Measurements from ENCODE around the gene MRPL33. TPM values are rescaled to one million over a fixed set of nuclear protein-coding genes. Genes with fewer than 3 reads are reported as not detected.

MRPL33 gene
- polyA plus RNA-seq, 1 donor from 2014 or later: 406 TPM

- Histone ChIP-seq H3K4me3 (ENCODE audit: low read length) (no peak overlapping the region), H2AFZ (ENCODE audit: low read depth, low read length) (no peak overlapping the region), H3K79me2 (replicated peaks; ENCODE audit: insufficient read depth, low read length) (no peaks in the 10 kb centered on the region), H3F3A (ENCODE audit: insufficient read depth, low read length, poor library complexity, severe bottlenecking) (no peaks in the 10 kb centered on the region), H3K9me3 (ENCODE audit: low read length) (no peaks in the 10 kb centered on the region), H3K4me2 (ENCODE audit: low read length) (no peak overlapping the region), H3K27me3 (ENCODE audit: insufficient read depth, low read depth, low read length) (peaks cover 7% of the 10 kb centered on the region), H4K20me1 (ENCODE audit: insufficient read depth) (no peaks in the 10 kb centered on the region), H3K36me3 (ENCODE audit: insufficient read depth, low read length) (no peaks in the 10 kb centered on the region), H3K9me2 (ENCODE audit: insufficient read depth, low read length) (no peaks in the 10 kb centered on the region), H3K9ac (ENCODE audit: low read length) (no peak overlapping the region), H3K27ac (ENCODE audit: low read length) (no peak overlapping the region)
- TF ChIP-seq RAD21 (conservative IDR thresholded peaks at IDR 0.05) (no peak), EP300 (conservative IDR thresholded peaks at IDR 0.05; ENCODE audit: poor library complexity, severe bottlenecking) (no peak)
These were observed 34.7 kb upstream of the MRPL33 start for GRCh38 chr2:27736890-27737204.

GRCh38 chr2:27737676-27738348, 33.7 kb upstream of the MRPL33 start:
- H3K9me2 ChIP-seq (ENCODE audit: insufficient read depth, low read length): no peaks in the 10 kb centered on the region
- H3K36me3 ChIP-seq (ENCODE audit: insufficient read depth, low read length): no peaks in the 10 kb centered on the region
- H3K9me3 ChIP-seq (ENCODE audit: low read length): no peaks in the 10 kb centered on the region
- no peak overlapping the region for H2AFZ ChIP-seq (ENCODE audit: low read depth, low read length)
- H3K27me3 ChIP-seq (ENCODE audit: insufficient read depth, low read depth, low read length): peaks cover 7% of the 10 kb centered on the region
- no peak overlapping the region for H3K27ac ChIP-seq (ENCODE audit: low read length)
- TF ChIP-seq TAF1 (IDR thresholded peaks at IDR 0.05; ENCODE audit: low read depth): no peak
- TF ChIP-seq CTCF (IDR thresholded peaks at IDR 0.05; ENCODE audit: poor library complexity, severe bottlenecking): no peak
- TF ChIP-seq EZH2 (IDR thresholded peaks at IDR 0.05; ENCODE audit: borderline replicate concordance, insufficient read depth, low read length, poor library complexity, severe bottlenecking): no peak
- no peak for TF ChIP-seq EP300 (conservative IDR thresholded peaks at IDR 0.05; ENCODE audit: poor library complexity, severe bottlenecking)
- no peak for TF ChIP-seq SMC3 (conservative IDR thresholded peaks at IDR 0.05; ENCODE audit: poor library complexity)
- no peak for TF ChIP-seq MXI1 (conservative IDR thresholded peaks at IDR 0.05; ENCODE audit: poor library complexity, severe bottlenecking)
- TF ChIP-seq REST (IDR thresholded peaks at IDR 0.05; ENCODE audit: borderline replicate concordance): no peak
- no peak for TF ChIP-seq RAD21 (conservative IDR thresholded peaks at IDR 0.05)
- TF ChIP-seq POLR2AphosphoS5 (IDR thresholded peaks at IDR 0.05): no peak
- no peaks in the 10 kb centered on the region for H3K79me2 ChIP-seq (replicated peaks; ENCODE audit: insufficient read depth, low read length)
- no peak overlapping the region for H3K4me2 ChIP-seq (ENCODE audit: low read length)
- no peaks in the 10 kb centered on the region for H3F3A ChIP-seq (ENCODE audit: insufficient read depth, low read length, poor library complexity, severe bottlenecking)
- no peak overlapping the region for H3K9ac ChIP-seq (ENCODE audit: low read length)
- H3K4me3 ChIP-seq (ENCODE audit: low read length): no peak overlapping the region
- H4K20me1 ChIP-seq (ENCODE audit: insufficient read depth): no peaks in the 10 kb centered on the region

All from neural cell (in vitro differentiated cells).